Endothelial cell of umbilical vein (primary cell): ENCODE measurements around the gene MAP7D3. TPM values are rescaled to one million over a fixed set of nuclear protein-coding genes. Genes with fewer than 3 reads are reported as not detected.
"Not testable (repeated sequence)": the region's sequence is repeated elsewhere in the genome, so short reads cannot be mapped to it uniquely, and the experiment has no call there.

ENCODE experiments used
- BruUV-seq: library from RNA; stranded (reverse); fragments of 400-500 nt; replicated peaks from 2 replicates; lab custom pipeline; 2021; lab: Mats Ljungman, UMichigan
- CTCF ChIA-PET: fragments of 300-600, 350-600 bp; sonication (Branson Sonifier 250); formaldehyde crosslinking; loops from one replicate; lab custom pipeline; 2021; ENCODE audit warnings: antibody characterized with exemption, inconsistent platforms; lab: Charles Lee
- POLR2A ChIA-PET: fragments of 300-600, 350-600 bp; sonication (Branson Sonifier 250); formaldehyde crosslinking; loops from one replicate; lab custom pipeline; 2021; ENCODE audit warnings: antibody characterized with exemption, inconsistent platforms; lab: Charles Lee
- DNase-seq: peaks from one replicate; pipeline ENCODE4 v3.0.0-alpha.2; 2011; ENCODE audit warnings: low read depth, low spot score
- FAIRE-seq: peaks from 2 replicates; lab custom pipeline; 2011; peaks lifted over from hg19 to GRCh38; lab: Jason Lieb, UNC
- H2AFZ ChIP-seq: 2 replicates; pipeline ENCODE4 v1.6.0; 2012; ENCODE audit warnings: low read depth, low read length, control low read depth, inconsistent platforms
- H3K27ac ChIP-seq: 2 replicates; pipeline ENCODE4 v1.5.1; 2011; ENCODE audit warnings: low read depth, mild to moderate bottlenecking, control low read depth, low read length, moderate library complexity; ENCODE audit not compliant: insufficient read depth
- H3K27me3 ChIP-seq, 2 experiments: 2 replicates each; pipeline versions ENCODE4 v1.6.0 to v1.6.1; 2011; ENCODE audit warnings: low read length in 2 of 2, mixed read lengths in 1 of 2; ENCODE audit not compliant: control insufficient read depth in 2 of 2, insufficient read depth in 2 of 2
- H3K36me3 ChIP-seq, 2 experiments: 2 replicates in 1 of 2; 3 replicates in 1 of 2; pipeline ENCODE4 v1.5.1; 2011; ENCODE audit warnings: low read length in 2 of 2, mild to moderate bottlenecking in 1 of 2, moderate library complexity in 1 of 2; ENCODE audit not compliant: control insufficient read depth in 2 of 2, insufficient read depth in 2 of 2; ENCODE audit errors: extremely low read depth in 1 of 2
- H3K4me1 ChIP-seq: 3 replicates; pipeline ENCODE4 v1.5.1; 2011; ENCODE audit warnings: mild to moderate bottlenecking, low read length; ENCODE audit not compliant: control insufficient read depth, insufficient read depth; ENCODE audit errors: extremely low read depth
- H3K4me2 ChIP-seq: 2 replicates; pipeline ENCODE4 v1.6.1; 2011; ENCODE audit warnings: low read length, control low read depth, mixed read lengths; ENCODE audit not compliant: insufficient read depth
- H3K4me3 ChIP-seq, 3 experiments: fragments of 200-600 bp in 1 of 3; sonication (generic), shearing (Covaris generic) in 1 of 3; replicated peaks in 1 of 3; 2 replicates each; pipeline ENCODE4 v1.5.1; 2011 to 2016; ENCODE audit warnings: control low read depth in 3 of 3, low read length in 3 of 3, mild to moderate bottlenecking in 2 of 3, inconsistent platforms in 1 of 3, low read depth in 1 of 3, moderate library complexity in 1 of 3; ENCODE audit not compliant: insufficient read depth in 1 of 3
- H3K79me2 ChIP-seq: 2 replicates; pipeline ENCODE4 v1.6.0; 2012; ENCODE audit warnings: low read length, inconsistent platforms; ENCODE audit not compliant: control insufficient read depth, insufficient read depth
- H3K9ac ChIP-seq: replicated peaks from 2 replicates; pipeline ENCODE3; 2011; ENCODE audit warnings: low read length, control low read depth; ENCODE audit not compliant: insufficient read depth; ENCODE audit errors: extremely low read depth
- H3K9me1 ChIP-seq: replicated peaks from 3 replicates; pipeline ENCODE4 v1.6.0; 2011; ENCODE audit warnings: mild to moderate bottlenecking, low read length; ENCODE audit not compliant: control insufficient read depth, insufficient read depth; ENCODE audit errors: extremely low read depth
- H3K9me3 ChIP-seq: replicated peaks from 2 replicates; pipeline ENCODE4 v1.5.1; 2012; ENCODE audit warnings: low read length, inconsistent platforms; ENCODE audit not compliant: control insufficient read depth, insufficient read depth
- H4K20me1 ChIP-seq: replicated peaks from 2 replicates; pipeline ENCODE3; 2011; ENCODE audit warnings: mild to moderate bottlenecking, low read length; ENCODE audit not compliant: control insufficient read depth, insufficient read depth; ENCODE audit errors: extremely low read depth
- FOS ChIP-seq: IDR thresholded peaks from 2 replicates; pipeline ENCODE4 v1.6.1; 2011; ENCODE audit warnings: mild to moderate bottlenecking, low read length, moderate library complexity, borderline replicate concordance; ENCODE audit not compliant: insufficient read depth
- GATA2 ChIP-seq: IDR thresholded peaks from 2 replicates; pipeline ENCODE4 v1.7.0; 2011; ENCODE audit warnings: low read depth, mild to moderate bottlenecking, moderate library complexity, mixed read lengths, low read length; ENCODE audit not compliant: insufficient read length, insufficient read depth
- JUN ChIP-seq: IDR thresholded peaks from 2 replicates; pipeline ENCODE4 v1.6.1; 2011; ENCODE audit warnings: borderline replicate concordance, low read depth; ENCODE audit not compliant: insufficient read length, insufficient read depth
- POLR2A ChIP-seq: IDR thresholded peaks from 2 replicates; pipeline ENCODE4 v1.6.1; 2012; ENCODE audit warnings: low read depth, mild to moderate bottlenecking, control low read depth, low read length
- POLR2AphosphoS5 ChIP-seq: IDR thresholded peaks from 2 replicates; pipeline ENCODE4 v1.6.1; 2012; ENCODE audit warnings: low read depth, mild to moderate bottlenecking, control low read depth, low read length, moderate library complexity; ENCODE audit not compliant: insufficient read depth
- dilution Hi-C: fragments of 300-500 bp; cut with MboI; formaldehyde crosslinking; loops from one replicate; pipeline ENCODE4 v1.15.0; 2019; ENCODE audit warnings: low sequenced_read_pairs; ENCODE audit not compliant: extremely low pct_ligation_motif_present
- intact Hi-C: fragments of 100-400 bp; cut with micrococcal nuclease; formaldehyde crosslinking; loops from one replicate; pipeline ENCODE4 v1.10.0; 2022
- polyA plus RNA-seq, 4 experiments: library from polyadenylated mRNA; depleted of rRNA in 3 of 4; stranded (reverse) in 3 of 4; unstranded in 1 of 4; fragments of >200 nt; gene quantifications; 2 replicates each; pipeline versions ENCODE4 v1.2.1 to v1.2.3, GENCODE V29; 2011 to 2012; ENCODE audit warnings: missing spikeins in 1 of 4
- total RNA-seq: library from RNA; stranded (reverse); gene quantifications from 2 replicates; pipeline ENCODE4 v1.2.3, GENCODE V29; 2021

Gene MAP7D3
- total and polyA plus RNA-seq, 2 donors (not counting 3 experiments of a cell fraction or from before 2014, with no cell fraction given), result 6.5 to 22.8 TPM

DNA sequence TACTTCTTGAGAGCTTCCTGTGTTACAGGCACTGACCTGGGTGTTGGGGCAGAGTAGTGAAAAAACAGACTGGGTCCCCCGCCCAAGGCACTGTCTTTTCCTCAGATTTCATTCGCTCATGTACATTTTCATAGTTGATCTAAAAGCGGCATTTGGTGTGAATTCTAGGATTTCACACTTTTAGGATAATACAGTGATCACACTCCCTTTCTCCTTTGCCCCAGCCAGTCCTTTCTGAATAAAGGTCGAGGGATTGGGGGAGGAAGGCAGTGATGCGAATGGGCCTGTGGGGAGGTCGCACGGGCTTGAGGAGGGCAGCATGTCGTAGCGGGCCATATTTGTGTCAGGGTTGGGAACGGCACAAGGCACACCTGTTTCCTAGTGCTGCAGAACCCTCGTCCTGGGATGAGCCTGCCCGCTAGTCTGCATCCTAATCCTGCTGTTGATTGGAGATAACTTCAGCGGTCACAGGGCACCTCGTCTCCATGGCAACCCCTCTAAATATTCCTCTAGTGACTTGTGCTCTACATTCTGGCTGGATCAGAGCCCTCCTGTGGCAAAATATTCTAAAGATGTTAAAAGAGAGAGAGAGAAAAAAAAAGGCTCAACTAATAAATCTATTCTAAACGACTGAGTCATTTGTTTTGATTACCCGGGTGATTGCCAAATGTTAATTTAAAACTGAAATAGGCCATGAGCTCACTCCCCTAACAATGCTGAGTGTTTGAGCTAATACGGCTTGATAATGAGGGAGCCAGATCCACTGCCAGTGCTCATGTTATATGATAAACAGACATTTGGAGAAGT is 82.1 kb downstream of the MAP7D3 start:
- POLR2A ChIA-PET, result no interaction called here
- no peaks in the 10 kb centered on the region for H3K9me3 ChIP-seq
- intact Hi-C loops, result loop anchor here (1.0 kb wide), 5 partner anchors 40 to 328 kb away; partner anchors contain the start of gene HTATSF1
- no peak overlapping the region for H3K4me3 ChIP-seq
- peak overlapping the region; percentile 54 for H3K9ac ChIP-seq
- CTCF ChIA-PET, result interaction anchor here (0.8 to 6.9 kb wide), 13 partner anchors 20 to 526 kb away, joined by 3 to 98 read pairs (median 7); no protein-coding TSS in a partner anchor
- no peaks in the 10 kb centered on the region for H4K20me1 ChIP-seq
- no TSS peak for BruUV-seq
- peak overlapping the region; percentile 64 for H3K27ac ChIP-seq
- TF ChIP-seq POLR2A (no peak), POLR2AphosphoS5 (no peak), FOS (peak; percentile 16), GATA2 (peak; percentile 29), JUN (peak; percentile 84)
- dilution Hi-C loops, result no loop called here
- no peaks in the 10 kb centered on the region for H3K27me3 ChIP-seq
- H2AFZ ChIP-seq, result no peak overlapping the region
- H3K4me2 ChIP-seq, result peak overlapping the region; percentile 60
- no peaks in the 10 kb centered on the region for H3K36me3 ChIP-seq
- H3K79me2 ChIP-seq, result no peaks in the 10 kb centered on the region
- peaks cover 19% of the 10 kb centered on the region for H3K4me1 ChIP-seq
- no peaks in the 10 kb centered on the region for H3K9me1 ChIP-seq
- DNase-seq (peak; percentile 92), FAIRE-seq (peak; percentile 93)

DNA sequence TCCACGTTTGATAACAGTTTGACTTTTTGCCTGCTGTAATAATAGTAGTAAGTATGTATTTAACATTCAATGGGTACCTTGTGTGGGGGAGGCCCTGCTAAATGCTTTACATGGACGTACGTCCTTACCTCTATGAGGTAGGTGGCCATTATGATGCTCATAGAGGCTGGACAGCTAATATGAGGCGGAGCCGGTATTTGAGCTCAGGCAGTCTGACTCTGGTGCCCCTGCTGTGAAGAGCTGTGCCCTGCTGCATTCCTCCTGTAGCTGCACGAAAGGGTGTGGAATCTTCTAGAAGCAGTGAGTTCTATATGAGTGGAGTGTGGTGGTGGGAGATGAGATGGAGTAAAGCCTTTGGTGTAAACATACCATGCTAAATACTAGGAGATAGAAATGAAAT is 83.2 kb downstream of the MAP7D3 start:
- H3K27ac ChIP-seq, POLR2A ChIA-PET, H2AFZ ChIP-seq, H3K27me3 ChIP-seq, BruUV-seq, H3K9ac ChIP-seq, H4K20me1 ChIP-seq, dilution Hi-C loops, DNase-seq, intact Hi-C loops, H3K4me3 ChIP-seq, H3K4me2 ChIP-seq, H3K9me3 ChIP-seq, H3K36me3 ChIP-seq, FAIRE-seq, H3K79me2 ChIP-seq, H3K9me1 ChIP-seq: not testable (repeated sequence)
- peaks cover 19% of the 10 kb centered on the region for H3K4me1 ChIP-seq
- CTCF ChIA-PET, result interaction anchor here (3.9 to 6.9 kb wide), 2 partner anchors 41 to 139 kb away, joined by 30 to 98 read pairs; no protein-coding TSS in a partner anchor
